Gastroesophageal sphincter (tissue), 3 donors: ENCODE data around the gene DDT.

ENCODE experiments used
- EP300 ChIP-seq: sonication (generic); formaldehyde crosslinking; IDR thresholded peaks from one replicate; pipeline ENCODE4 v1.6.1; 2017; ENCODE audit warnings: antibody characterized with exemption, mild to moderate bottlenecking
- POLR2A ChIP-seq, 2 donors: fragments of 450-650 bp; IDR thresholded peaks; one replicate each; pipeline ENCODE4 v1.6.1; 2017; ENCODE audit warnings: antibody characterized with exemption in 2 of 2, mild to moderate bottlenecking in 2 of 2, moderate library complexity in 1 of 2
- TF ChIP-seq, protein P1 (sequence below), 4 experiments: fragments of 200-600 bp in 2 of 4; fragments of 450-650 bp in 2 of 4; sonication (generic) in 1 of 4; IDR thresholded peaks; one replicate each; pipeline ENCODE4 v1.5.1; 2017 to 2019; ENCODE audit warnings: antibody characterized with exemption in 4 of 4, mild to moderate bottlenecking in 2 of 4, moderate library complexity in 2 of 4

GRCh38 chr22:23922921-23923320 lies 51.3 kb downstream of the DDT start:
- TF ChIP-seq, protein P1, sequence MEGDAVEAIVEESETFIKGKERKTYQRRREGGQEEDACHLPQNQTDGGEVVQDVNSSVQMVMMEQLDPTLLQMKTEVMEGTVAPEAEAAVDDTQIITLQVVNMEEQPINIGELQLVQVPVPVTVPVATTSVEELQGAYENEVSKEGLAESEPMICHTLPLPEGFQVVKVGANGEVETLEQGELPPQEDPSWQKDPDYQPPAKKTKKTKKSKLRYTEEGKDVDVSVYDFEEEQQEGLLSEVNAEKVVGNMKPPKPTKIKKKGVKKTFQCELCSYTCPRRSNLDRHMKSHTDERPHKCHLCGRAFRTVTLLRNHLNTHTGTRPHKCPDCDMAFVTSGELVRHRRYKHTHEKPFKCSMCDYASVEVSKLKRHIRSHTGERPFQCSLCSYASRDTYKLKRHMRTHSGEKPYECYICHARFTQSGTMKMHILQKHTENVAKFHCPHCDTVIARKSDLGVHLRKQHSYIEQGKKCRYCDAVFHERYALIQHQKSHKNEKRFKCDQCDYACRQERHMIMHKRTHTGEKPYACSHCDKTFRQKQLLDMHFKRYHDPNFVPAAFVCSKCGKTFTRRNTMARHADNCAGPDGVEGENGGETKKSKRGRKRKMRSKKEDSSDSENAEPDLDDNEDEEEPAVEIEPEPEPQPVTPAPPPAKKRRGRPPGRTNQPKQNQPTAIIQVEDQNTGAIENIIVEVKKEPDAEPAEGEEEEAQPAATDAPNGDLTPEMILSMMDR (IDR thresholded peaks at IDR 0.05), result no peak
- TF ChIP-seq POLR2A (IDR thresholded peaks at IDR 0.05) (no peak), EP300 (no peak)
